ENCODE measurements around the gene LEUTX.
"Not testable (repeated sequence)": the region's sequence is repeated elsewhere in the genome, so short reads cannot be mapped to it uniquely, and the experiment has no call there.

The LEUTX gene

GRCh38 chr19:39759457-39760184, 19.0 kb upstream of the LEUTX start:
- H3K9me3 ChIP-seq, result no peaks in the 10 kb centered on the region
- H3K36me3 ChIP-seq, result no peaks in the 10 kb centered on the region
- no peaks in the 10 kb centered on the region for H3K4me1 ChIP-seq
- H3K4me3 ChIP-seq, result no peak overlapping the region
- intact Hi-C loops (cut with DNase I; ENCODE audit: low total_unique reads), result no loop called here
- peaks cover 0 to 11% of the 10 kb centered on the region in 2 donors for H3K27me3 ChIP-seq
- H3K27ac ChIP-seq, result no peak overlapping the region
- no peak for TF ChIP-seq CTCF (IDR thresholded peaks at IDR 0.05)
- no peak for DNase-seq

DNA sequence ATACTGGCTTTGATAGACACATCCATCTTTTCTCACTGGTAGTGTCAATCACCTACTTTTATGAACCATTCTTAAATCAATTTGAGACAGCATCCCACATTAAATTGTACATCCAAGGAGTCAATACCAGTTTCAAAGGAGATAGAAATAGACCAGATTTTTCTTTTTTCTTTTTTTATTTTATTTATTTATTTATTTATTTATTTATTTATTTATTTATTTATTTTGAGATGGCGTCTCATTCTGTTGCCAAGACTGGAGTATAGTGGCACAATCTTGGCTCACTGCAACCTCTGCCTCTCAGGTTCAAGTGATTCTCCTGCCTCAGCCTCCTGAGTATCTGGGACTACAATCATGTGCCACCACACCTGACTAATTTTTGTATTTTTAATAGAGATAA, 16.8 kb upstream of the LEUTX start:
- H3K4me3 ChIP-seq; H3K36me3 ChIP-seq; H3K27ac ChIP-seq; DNase-seq; intact Hi-C loops (cut with DNase I; ENCODE audit: low total_unique reads); H3K4me1 ChIP-seq; H3K9me3 ChIP-seq: not testable (repeated sequence)
- H3K27me3 ChIP-seq, result peaks cover 0 to 11% of the 10 kb centered on the region in 2 donors

DNA sequence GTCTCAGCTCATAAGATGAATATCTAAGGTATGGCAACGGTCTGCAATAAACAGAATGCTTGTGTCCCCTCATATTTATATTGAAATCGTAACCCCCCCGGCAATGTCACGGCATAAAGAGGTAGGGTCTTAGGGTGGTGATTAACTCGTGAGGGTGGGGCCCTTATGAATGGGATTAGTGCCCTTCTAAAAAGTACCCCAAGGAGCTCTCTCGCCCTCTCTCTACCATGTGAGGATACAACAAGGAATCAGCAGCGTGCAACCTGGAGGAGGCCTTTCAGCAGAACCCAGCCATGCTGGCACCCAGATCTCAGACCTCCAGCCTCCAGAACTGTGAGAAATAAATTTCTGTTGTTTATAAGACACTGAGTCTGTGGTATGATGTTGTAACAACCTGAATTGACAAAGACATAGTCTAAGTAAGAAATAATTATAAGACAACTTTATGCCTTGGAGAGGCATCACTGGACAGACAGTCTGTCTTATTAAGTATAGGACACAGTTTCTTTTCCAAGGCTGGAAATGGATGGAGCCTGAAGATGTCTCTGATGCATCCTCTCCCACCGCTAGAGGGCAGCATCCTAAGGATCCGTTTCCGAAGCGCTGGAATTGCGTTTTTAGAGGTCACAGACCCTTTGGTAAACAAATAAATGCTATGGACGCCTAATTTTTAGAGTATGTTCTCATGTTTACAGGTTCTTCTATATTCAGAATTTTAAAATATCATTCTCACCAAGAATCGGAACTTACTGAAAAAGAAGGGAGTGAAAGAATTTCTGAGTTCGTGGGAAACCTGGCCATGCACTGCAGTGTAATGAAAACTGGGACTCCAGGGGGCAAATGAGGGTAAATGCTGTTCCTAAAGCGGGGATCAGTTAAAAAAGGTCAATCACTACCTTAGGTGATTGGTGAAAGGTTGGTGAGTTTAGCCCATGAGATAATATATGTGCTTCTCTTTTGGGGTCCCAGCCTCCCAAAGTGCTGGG, 13.3 kb upstream of the LEUTX start:
- H3K27me3 ChIP-seq, result no peaks in the 10 kb centered on the region
- H3K27ac ChIP-seq, result no peak overlapping the region
- H3K4me3 ChIP-seq, result no peak overlapping the region
- no peak for DNase-seq
- no peaks in the 10 kb centered on the region for H3K36me3 ChIP-seq
- peaks cover 0 to 7% (median 0%) of the 10 kb centered on the region in 3 donors for H3K9me3 ChIP-seq
- peak in 1 of 2 experiments; percentile 64 for TF ChIP-seq CTCF (IDR thresholded peaks at IDR 0.05)
- intact Hi-C loops (cut with DNase I; ENCODE audit: low total_unique reads), result no loop called here
- H3K4me1 ChIP-seq, result no peaks in the 10 kb centered on the region

DNA sequence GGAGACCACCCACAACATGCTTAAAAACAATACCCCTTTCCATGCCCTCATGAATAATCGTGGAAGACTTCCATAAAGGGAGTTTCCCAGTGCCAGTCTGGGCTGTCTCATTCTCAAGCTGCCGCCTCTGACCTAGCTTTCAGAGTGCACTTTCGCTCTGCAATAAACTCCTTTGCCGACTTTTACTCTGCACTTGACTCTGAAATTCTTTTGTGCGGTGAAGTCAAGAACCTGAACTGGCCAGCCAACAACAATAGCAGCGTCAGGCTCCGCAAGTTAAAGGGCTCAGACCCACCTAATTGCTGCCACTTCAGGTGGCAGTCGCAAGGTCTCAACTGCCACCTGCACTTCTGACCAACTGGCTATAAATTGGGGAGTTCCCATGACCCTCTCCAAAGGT, 10.3 kb upstream of the LEUTX start:
- intact Hi-C loops (cut with DNase I; ENCODE audit: low total_unique reads), result no loop called here
- no peak for DNase-seq
- no peak for TF ChIP-seq CTCF (IDR thresholded peaks at IDR 0.05)

DNA sequence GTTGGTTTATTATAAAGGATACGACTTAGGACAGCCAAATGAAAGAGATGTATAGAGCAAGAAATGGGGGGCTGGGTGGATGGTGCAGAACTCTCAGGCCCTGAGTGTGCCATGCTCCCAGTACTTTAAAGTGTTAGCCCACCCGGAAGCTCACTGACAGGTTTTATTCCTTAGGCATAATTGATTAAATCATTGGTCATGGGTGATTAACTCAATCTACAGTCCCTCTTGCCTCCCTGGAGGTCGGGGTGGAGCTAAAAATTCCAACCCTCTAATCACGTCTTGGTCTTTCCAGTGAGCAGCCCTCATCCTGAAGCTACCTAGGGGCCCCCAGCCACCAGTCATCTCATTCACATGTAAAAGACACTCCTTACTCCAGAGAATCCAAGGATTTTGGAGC, 9.9 kb upstream of the LEUTX start:
- TF ChIP-seq CTCF (IDR thresholded peaks at IDR 0.05), result no peak
- no peak overlapping the region for H3K4me3 ChIP-seq
- DNase-seq, result no peak
- peaks cover 0 to 7% (median 0%) of the 10 kb centered on the region in 3 donors for H3K9me3 ChIP-seq
- H3K4me1 ChIP-seq, result no peaks in the 10 kb centered on the region
- no peaks in the 10 kb centered on the region for H3K36me3 ChIP-seq
- no peak overlapping the region for H3K27ac ChIP-seq
- no peaks in the 10 kb centered on the region for H3K27me3 ChIP-seq
- intact Hi-C loops (cut with DNase I; ENCODE audit: low total_unique reads), result no loop called here

More for the DNA sequence above, 10.3 kb upstream of the LEUTX start:
- Histone ChIP-seq H3K36me3 (no peaks in the 10 kb centered on the region), H3K4me3 (no peak overlapping the region), H3K4me1 (no peaks in the 10 kb centered on the region), H3K27me3 (no peaks in the 10 kb centered on the region), H3K9me3 (peaks cover 0 to 7% (median 0%) of the 10 kb centered on the region in 3 donors), H3K27ac (no peak overlapping the region)

DNA sequence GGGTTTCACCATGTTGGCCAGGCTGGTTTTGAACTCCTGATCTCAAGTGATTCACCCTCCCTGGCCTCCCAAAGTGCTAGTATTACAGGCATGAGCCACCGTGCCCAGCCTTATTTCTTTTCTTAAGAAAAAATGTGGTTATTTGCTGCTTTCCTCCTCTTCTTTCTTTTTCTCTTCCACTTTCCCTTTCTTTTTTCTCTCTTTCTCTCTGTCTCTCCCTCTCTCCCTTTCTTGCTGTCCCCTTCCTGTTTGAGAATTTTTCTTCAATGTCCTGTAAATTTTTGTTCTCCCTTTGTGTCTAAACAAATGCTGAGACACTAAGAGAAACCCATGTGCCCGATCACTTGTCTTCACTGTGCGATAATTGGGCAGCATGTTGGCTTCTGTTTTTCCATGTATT, 2.2 kb downstream of the LEUTX start:
- H3K36me3 ChIP-seq, result no peaks in the 10 kb centered on the region
- no peaks in the 10 kb centered on the region for H3K9me3 ChIP-seq
- H3K27ac ChIP-seq, result no peak overlapping the region
- H3K4me1 ChIP-seq, result no peaks in the 10 kb centered on the region
- H3K27me3 ChIP-seq, result peaks cover 0 to 6% of the 10 kb centered on the region in 2 donors
- no peak for DNase-seq
- intact Hi-C loops (cut with DNase I; ENCODE audit: low total_unique reads), result no loop called here
- H3K4me3 ChIP-seq, result no peak overlapping the region
- no peak for TF ChIP-seq CTCF (IDR thresholded peaks at IDR 0.05)

Data from tibial artery (tissue), 4 donors.